Loucy (cell line): Measurements from ENCODE around the gene BCDIN3D.

Source experiments
- EZH2phosphoT487 ChIP-seq: fragments of 200-600 bp; IDR thresholded peaks from 2 replicates; pipeline ENCODE4 v1.6.1; 2018; ENCODE audit warnings: antibody characterized with exemption, mild to moderate bottlenecking, moderate library complexity, borderline replicate concordance
- TF ChIP-seq, protein P1 (sequence below): fragments of 200-600 bp; sonication (generic); conservative IDR thresholded peaks from 2 replicates; pipeline ENCODE4 v1.5.1; 2014; ENCODE audit warnings: mild to moderate bottlenecking, antibody characterized with exemption, low read length

- TF ChIP-seq, protein P1, sequence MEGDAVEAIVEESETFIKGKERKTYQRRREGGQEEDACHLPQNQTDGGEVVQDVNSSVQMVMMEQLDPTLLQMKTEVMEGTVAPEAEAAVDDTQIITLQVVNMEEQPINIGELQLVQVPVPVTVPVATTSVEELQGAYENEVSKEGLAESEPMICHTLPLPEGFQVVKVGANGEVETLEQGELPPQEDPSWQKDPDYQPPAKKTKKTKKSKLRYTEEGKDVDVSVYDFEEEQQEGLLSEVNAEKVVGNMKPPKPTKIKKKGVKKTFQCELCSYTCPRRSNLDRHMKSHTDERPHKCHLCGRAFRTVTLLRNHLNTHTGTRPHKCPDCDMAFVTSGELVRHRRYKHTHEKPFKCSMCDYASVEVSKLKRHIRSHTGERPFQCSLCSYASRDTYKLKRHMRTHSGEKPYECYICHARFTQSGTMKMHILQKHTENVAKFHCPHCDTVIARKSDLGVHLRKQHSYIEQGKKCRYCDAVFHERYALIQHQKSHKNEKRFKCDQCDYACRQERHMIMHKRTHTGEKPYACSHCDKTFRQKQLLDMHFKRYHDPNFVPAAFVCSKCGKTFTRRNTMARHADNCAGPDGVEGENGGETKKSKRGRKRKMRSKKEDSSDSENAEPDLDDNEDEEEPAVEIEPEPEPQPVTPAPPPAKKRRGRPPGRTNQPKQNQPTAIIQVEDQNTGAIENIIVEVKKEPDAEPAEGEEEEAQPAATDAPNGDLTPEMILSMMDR, result no peak
- no peak for TF ChIP-seq EZH2phosphoT487
These were observed 34.2 kb upstream of the BCDIN3D start for GRCh38 chr12:49877066-49877465.
